ENCODE data around the gene KDM4B.
"Not testable (repeated sequence)": the region's sequence is repeated elsewhere in the genome, so short reads cannot be mapped to it uniquely, and the experiment has no call there.

The KDM4B gene

DNA sequence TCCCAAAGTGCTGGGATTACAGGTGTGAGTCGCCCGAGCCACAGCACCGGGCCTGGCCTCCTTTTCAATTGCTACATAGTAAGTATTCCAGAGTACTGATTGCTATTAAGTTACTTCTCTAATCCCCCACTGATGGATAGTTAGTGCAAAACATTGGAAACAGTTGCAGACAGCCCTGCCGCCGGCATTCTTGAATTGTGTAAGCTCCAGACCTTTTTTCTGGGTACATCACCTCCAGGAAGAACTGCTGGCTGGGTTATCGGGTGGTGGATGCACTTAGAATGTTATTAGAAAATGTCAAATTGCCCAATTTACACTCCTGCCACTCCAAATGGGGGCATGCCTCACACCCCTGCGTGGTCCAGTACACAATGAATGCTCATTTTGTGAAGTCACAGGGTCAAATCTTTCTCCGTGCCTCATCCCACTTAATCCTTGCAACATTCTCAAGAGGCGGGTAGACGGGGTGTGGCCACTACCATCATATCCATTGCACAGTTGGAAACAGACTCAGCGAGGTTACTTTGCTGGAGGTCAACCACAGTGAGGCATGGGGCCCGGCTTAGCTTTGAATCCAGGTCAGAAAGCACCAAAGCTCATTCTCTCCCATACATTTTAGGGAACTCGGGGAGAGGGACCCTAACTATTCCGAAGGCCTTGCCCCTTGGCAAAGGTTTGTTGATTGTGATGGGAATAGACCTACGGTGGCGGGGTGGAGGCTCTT lies 1.0 kb upstream of the KDM4B start:
- no peak for DNase-seq (ENCODE audit: low read depth in 2 of 2)

DNA sequence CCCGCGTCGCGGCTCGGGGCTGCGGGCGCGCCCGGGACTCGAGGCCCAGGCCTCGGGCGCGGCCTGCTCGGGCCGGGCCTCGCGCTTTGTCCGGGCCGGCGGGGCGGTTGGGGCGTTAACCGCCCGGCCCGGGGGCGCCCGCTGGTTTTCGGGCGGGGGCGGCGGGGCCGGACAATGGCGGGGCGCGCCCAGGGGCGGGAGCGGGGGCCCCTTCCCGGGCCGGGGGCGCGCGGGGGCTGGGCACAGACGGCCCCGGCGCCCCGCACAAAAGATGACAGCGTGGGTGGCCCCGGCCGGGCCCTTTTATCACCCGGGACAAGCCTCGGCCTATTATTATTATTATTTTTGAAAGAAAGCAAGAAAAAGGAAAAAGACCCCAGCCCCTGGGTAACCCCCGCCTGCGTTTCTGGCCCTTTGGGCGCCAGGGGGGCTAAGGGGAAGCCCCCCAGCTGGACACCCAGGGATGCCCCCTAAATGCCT lies 419 bp downstream of the KDM4B start:
- no peak for DNase-seq (ENCODE audit: low read depth in 2 of 2)

DNA sequence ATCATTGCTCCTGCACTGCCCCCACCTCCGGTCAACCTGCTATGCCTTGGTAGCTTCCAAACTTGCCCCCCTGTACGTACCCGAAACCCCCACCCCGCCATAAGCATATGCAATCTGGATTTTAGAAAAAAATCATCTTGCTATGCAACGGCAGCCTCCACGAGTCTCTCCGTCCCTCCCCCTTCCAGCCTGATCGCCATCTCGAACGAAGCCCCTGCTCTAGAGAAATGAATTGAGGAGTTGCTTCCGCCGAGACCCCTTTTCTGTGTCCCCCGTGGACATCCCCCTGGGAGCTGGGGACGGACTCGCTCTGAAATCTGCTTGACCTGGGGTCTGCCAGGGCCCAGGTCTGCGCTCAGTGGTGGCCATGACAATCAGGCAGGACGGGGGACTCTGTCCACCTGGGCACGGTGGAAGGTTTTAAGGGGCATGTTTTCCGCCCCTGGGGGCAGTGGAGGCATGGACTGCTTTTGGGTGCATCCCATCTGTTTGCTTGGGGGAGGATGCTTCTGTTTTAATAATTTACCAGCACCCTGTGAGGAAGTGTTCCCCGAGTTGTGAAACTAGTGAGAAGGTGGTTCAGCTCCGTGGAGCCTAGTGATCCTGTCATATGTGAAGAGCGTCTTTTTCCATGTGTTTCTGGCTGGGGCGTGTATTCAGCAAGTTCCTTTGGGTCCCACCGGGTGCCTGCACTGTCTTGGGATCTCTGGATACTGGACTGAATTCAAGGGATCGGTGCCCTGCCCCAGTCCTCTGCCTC lies 1.0 kb downstream of the KDM4B start:
- no peak for DNase-seq (ENCODE audit: low read depth in 2 of 2)

DNA sequence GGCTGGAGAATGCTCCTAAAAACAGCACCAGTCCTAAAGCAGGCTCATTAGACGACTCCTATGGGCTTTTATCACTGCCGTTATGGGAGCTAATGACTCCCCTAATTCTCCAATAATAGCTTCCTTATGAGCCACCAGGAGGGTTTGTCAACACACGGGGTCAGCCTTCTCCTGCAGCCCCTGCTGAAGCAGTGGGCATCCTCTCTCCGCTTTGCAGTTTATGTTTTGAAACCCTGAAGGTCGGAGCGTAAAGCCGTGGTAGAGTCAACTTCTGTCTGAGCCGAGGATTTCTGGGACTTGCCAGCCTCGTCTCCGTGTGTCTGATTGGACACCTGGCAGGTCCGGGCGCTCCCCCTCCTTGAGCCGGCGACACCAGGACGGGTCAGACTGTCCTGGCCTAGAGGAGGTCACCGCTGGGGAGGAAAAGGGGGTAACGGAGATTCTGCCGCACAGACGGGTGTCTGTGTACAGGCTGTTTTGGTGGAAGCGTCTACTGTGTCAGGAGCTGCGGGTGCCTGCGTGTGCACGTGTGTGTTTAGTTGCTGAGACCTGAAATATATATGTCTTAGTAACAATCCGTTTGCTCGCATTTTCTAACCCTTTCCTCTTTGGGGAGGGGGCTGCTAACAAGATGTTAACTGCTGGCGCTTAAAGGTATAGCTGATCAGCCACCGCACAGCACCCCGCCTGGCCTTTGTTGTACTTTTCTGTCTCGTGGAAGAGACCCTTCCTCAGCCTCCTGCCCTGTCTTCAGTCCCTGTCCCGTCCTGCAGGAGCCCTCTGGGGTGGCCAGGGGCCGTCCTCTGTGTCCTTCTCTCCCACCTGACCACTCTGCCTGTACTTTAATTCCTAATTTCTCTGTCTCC lies 1.9 kb downstream of the KDM4B start:
- DNase-seq (ENCODE audit: low read depth in 2 of 2), result no peak

DNA sequence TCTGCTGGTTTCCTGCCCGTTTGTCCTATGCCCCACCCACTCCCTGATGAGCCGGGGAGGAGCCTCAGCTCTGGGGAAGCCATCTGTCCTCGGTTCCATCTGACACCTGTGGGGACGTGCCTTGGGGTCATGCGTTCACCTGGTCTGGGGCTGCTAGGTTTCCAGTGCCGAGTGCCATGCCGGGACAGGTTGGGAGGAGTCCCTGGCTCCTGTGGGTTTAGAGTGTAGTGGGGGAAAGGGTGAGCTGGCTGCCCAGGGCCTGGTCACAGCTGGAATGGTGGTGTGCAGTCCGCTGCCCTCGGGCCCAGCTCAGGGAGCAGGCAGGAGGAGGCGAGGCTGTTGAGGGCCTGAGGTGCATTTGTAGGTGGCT lies 2.5 kb downstream of the KDM4B start:
- DNase-seq (ENCODE audit: low read depth in 2 of 2), result peak in 1 of 2 experiments; percentile 31

DNA sequence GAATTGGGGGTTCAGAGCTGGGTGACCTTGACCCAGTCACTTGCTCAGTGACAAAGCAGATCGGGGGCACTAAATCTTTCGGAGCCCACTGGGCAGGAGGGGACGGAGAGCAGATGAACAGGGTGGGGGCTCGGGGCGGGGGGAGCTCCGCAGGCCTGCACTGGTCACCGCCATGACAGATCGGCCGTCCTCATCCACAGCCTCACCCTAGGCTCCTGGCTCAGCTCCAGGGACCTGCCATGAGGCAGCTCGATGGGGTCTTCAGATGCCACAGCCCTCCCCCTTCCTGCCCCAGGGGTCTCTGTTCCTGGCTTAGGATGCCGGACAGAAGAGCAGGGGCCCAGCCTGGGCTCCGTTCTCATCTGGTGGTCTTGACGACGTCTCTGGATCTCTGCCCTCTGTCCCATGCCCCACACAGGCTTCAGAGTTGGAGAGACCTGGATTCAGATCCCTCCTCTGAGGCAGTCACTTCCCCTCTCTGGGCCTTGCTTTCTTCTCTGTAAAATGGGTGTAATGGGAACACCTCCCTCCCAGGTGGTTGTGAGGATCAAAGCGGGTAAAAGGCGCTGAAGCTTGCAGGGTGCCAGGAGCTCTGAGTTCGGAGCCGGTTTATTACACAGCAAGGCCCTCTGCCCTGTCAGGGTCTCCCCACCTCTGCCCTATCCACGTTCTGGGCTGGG lies 3.0 kb downstream of the KDM4B start:
- DNase-seq (ENCODE audit: low read depth in 2 of 2), result no peak

DNA sequence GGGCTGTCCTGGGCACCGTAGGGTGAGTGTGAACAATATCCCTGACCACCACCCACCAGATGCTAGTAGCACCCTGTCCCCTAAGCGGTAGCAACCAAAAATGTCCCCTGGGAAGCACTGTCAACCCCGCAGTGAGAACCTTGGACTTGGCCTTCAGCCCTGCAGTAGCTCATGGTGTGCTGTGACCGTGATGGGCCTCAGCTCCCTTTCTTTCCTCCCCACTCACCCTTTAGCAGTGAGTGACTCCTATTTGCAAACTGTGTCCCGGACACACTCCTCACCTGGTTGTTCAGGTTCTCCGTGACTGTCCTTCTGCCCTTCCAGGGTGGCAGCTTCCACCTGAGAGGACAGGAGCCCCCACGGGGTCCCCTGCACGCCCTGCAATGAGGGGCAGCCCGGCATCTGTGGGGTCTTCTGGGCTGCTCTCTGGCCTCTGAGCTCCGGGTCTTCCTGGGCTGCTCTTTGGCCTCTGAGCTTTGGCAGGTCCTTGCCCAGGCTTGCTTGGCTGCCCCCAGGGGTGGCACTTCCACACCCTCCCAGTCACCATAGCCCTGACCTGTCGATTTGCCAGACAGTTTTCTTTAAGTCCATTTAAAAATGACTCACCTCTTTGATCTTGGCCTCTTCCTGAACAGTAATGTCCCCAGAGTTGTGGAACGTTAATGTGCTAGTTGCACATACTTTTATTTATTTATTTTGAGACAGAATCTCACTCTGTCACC lies 3.8 kb downstream of the KDM4B start:
- DNase-seq (ENCODE audit: low read depth in 2 of 2), result no peak

DNA sequence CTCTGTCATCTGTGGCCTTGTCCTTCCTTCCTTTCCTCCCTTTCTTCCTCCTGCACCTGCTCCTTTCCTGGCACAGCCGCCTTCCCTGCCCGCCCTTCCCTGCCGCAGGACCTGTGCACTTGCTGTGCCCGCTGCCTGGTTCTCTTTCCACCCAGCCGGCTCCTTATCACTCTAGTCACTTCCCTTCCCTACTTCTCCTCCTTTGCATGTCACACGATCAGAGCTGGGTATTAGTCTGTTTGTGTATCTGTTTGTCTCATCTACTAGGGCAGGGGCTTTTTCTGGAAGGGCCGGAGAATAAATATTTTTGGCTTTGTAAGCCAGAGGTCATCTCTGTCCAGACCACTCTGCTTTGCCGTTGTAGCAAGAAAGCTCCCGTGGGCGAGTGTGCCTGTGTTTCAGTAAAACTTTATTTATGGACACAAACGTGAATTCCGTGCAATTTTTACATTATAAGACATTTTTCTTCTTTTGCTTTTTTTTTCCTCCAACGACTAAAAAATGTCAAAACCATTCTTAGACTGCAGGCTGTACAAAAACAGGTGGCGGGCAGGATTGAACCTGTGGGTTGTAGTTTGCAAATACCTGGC lies 6.1 kb downstream of the KDM4B start:
- no peak for DNase-seq (ENCODE audit: low read depth in 2 of 2)

DNA sequence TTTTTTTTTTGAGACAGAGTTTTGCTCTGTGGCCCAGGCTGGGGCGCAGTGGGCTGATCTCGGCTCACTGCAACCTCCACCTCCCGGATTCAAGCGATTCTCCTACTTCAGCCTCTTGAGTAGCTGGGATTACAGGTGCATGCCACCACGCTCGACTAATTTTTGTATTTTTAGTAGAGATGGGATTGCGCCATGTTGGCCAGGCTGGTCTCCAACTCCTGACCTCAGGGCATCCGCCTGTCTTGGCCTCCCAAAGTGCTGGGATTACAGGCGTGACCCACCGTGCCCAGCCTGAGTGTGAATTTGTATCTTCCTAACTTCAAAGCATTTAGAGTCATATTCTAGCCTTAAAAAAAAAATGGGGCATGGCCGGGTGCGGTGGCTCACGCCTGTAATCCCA lies 6.7 kb downstream of the KDM4B start:
- not testable (repeated sequence) for DNase-seq (ENCODE audit: low read depth in 2 of 2)

DNA sequence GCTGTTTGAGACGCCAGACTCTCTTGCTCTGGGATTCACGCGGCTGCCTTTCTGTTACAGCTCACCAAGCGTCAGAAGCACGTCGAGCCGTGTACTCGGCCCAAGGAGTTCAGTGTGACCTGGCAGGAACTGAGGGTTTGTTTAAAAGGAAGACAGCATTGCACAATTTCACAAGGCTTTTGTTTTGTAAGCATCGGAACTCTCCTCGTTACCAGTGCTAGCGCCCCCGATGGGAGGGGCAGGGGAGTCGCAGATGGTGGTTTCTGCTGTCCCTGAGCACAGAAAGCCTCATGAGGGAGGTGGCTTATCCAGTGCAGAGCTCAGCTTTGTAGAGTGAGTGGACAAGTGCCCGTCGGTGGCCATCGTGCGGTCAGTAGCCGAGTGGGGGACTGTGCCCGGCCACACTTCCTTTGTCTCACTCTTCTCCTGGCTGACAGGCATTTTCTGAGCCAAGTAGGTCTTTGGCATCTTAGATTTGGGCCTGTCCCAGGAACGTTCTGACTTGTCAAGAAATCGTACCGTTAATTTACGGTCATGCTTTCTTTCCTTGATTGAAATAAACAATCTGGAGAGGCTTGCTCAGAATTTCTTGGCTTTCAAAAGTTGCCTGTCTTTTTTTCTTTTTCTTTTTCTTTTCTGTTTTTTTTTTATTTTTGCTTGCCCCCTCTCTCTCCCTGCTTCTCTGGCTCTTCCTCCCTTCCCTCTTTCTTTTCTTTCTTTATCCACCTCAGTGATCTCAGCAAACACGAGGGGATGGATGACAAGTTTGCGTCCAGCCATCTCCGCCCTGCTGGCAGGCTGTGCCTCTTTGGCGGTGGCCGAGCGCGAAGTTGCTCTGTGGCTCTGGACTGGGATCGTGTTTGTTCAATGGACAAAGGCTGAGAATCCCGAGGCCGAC lies 7.7 kb downstream of the KDM4B start:
- no peak for DNase-seq (ENCODE audit: low read depth in 2 of 2)

DNA sequence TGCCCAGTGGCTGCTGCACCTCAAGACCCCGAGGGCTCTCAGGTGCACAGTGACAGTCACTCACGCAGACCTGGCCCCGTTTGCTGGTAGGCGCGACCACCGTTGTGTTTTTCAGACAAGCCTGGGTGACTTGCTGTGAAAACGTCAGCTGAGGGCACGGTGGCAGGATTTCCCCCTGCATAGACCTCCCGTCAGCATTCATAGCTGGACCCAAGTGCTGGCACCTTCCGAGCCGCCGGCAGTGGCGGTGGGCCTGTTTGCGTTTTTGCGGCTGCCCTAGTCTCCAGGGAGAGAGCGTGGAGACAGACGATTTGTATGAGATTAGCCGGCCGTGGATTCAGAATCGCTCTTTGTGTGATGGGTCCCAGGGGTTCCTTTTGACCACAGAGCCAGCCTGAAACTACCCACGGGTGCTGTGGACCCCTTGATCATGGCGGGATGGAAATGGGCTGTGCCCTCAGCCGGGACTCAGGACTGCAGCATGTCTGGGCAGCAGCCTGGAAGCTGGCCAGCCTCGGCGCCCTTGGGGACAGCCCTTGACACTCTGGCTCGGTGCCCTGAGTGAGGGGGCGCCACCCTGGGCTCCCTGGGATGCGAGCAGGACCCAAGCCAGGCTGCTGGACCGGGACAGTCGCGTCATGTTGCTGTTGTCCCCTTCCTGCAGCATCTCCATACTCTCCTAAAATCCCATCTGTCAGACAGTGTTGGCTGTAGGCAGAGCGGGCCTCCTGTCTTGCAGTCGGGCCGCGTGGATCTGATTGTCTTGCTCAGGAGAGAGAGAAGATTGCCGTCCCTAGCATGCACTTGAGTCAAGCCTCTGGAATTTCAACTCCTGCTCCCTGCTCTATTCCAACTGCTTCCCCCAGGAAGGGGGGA lies 8.6 kb downstream of the KDM4B start:
- no peak for DNase-seq (ENCODE audit: low read depth in 2 of 2)

DNA sequence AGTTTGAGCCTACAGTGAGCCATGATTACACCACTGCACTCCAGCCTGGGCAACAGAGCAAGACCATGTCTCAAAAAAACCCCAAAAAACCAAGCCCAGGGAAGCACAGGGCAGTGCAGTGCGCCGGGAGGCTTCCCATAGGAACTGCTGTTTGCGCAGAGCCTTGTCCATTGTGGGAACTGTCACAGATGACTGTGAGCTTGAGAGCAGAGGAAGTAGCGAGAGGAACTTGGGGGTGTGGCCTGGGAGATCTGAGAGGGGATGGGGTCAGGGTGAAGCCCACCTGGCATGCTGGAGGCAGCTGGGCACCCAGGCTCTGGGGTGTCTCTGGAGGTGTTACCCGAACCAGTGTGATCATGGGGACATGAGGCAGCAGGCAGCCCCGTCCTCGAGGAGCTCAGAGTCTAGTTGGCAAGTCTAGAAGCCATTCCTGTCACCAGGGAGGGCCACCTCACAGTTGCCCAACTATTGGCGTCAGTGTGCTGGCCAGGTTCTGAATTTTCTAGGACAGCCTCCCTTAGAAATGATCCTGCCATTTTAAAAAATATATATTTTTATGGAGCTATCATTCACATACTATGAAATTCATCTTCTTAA lies 10.4 kb downstream of the KDM4B start:
- no peak for DNase-seq (ENCODE audit: low read depth in 2 of 2)

DNA sequence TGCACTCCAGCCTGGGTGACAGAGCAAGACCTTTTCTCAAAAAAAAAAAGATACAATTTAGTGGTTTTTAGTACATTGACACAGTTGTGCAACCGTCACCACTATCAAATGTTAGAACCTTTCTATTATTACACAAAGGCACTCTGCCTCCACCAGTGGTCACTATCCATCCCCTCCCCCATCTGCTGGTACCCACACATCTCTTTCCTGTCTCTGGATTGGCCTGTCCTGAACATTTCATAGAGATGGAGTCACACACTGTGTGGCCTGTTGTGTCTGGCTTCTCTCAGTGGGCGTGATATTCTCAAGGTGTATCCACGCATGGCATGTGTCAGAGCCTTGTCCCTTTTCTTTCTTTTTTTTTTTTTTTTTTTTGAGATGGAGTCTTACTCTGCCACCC lies 11.2 kb downstream of the KDM4B start:
- no peak for DNase-seq (ENCODE audit: low read depth in 2 of 2)

DNA sequence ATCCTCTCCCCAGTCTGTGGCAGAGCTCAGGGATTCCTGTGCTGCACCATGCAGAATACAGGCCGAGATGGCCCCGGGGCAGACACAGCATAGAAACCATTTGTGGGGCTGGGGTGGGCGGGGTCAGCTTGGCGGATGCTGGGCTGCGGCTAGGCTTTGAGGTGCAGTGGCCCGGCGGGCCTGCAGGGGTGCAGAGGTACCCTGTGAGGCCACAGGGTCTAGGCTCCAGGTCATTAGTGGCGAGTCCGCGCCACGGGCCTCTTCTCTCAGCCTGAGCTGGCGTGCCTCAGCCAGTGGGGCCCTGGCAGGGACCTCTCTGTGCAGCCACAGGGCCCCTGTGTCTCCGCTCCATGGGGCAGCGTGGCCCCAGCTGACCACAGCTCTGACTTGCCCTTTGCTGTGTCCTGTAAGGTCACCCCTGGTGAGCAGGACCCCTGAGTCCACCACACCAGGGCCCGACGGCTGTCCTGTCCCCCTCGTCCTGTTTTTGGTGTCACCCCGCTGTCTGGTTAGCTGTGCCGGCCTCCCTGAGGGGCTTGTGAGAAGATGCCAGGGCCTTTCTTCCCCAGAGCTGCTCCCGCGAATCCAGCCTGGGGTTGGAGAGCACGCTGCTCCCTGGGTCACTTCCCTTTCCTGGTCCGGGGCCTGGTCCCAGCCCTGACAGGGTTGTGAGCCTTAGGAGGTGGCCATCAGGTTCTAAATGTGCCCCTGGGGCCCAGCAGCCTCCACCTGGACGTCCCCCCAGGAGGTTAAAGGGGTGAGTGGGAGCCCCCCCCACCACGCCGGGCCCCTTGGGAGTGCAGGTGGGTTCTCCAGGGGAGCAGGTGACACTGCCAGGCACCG lies 12.1 kb downstream of the KDM4B start:
- no peak for DNase-seq (ENCODE audit: low read depth in 2 of 2)

DNA sequence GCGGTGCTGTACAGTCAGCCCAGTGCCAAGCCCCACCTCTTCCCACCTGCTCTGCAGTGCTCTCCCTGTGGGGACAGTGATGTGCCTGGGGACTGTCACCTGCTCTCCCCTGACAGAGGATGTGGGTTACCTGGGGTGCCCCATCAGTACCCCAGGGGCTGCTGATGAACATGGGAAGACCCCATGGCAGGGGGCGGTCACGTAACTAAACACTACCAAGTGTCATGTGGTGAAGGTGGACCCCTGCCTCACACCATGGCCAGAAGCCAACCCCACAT lies 12.7 kb downstream of the KDM4B start:
- no peak for DNase-seq (ENCODE audit: low read depth in 2 of 2)

DNA sequence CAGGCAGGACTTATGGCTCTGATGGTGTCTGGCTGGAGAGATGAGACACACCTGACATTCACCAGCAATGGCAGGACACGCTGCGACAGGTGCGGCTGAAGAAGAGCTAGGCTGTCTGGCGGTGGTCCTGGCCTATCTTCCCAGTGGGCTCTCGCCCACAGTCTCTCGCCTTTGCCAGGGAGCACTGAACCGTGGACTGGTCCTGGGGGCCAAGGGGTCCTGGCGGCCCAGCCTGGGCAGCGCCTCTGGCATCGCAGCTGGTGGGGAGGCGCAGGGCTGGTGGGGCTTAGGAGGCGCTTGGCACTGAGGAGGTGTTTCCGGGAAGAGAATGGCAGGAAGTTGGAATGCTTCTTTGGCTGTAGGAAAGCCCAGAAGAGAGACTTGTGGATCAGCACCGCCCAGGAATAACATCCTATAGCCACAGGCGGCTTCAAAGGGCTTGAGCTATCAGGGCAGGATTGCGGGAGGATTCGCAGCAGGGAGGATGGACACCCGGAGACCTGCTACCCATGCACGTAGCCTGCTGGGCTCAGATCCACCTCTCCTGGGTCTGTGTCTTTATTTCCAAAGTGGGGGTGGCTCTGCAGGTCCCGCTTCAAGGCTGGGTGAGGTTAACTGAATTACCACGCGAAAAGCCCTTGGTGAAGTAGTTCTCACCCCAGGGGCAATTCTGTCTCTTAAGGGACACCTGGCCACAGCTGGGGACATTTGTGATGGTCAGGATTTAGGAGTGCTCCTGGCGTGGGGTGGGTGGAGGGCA lies 14.6 kb downstream of the KDM4B start:
- no peak for DNase-seq (ENCODE audit: low read depth in 2 of 2)

DNA sequence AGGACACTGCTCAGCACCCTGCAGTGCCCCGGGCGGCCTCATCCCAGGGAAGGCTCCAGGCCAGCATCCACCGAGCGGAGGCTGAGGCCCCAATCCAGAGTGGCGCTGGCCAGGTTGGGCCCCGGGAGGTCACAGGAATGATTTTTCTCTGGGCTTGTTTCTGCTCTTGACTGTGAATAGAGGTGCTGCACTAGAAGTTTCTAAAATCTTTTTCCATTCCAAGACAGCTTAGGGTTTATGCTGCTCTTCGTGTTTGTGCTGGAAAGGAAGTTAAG lies 15.1 kb downstream of the KDM4B start:
- DNase-seq (ENCODE audit: low read depth in 2 of 2), result no peak

All from stimulated activated CD4-positive, alpha-beta T cell treated with anti-CD3 and anti-CD28 coated beads, Interleukin-12 subunit alpha, Interleukin-12 subunit beta, amount 100 ng/mL, for 24 hours (primary cell).